Adrenal gland (tissue), 12 donors: ENCODE measurements around the gene LONRF2. TPM values are rescaled to one million over a fixed set of nuclear protein-coding genes. Genes with fewer than 3 reads are reported as not detected.

Experiments
- DNase-seq, 7 donors: peaks; one replicate each; pipeline ENCODE4 v3.0.0-alpha.2; 2019 to 2020
- H3K27ac ChIP-seq, 5 donors: fragments of 200-600 bp; sonication (generic) in 4 of 5; 1 replicate in 3 of 5; 2 replicates in 2 of 5; pipeline versions ENCODE4 v1.5.1 to v1.8.0; 2016 to 2020; ENCODE audit warnings: mild to moderate bottlenecking in 1 of 5
- H3K27me3 ChIP-seq: fragments of 200-600 bp; 2 replicates; pipeline ENCODE4 v1.8.0; 2021
- H3K36me3 ChIP-seq, 2 donors: fragments of 200-600 bp; replicated peaks in 1 of 2; 1 replicate in 1 of 2; 2 replicates in 1 of 2; pipeline versions ENCODE4 v1.5.1 to v1.8.0; 2018 to 2022
- H3K4me1 ChIP-seq, 2 donors: fragments of 200-600 bp; replicated peaks in 1 of 2; 1 replicate in 1 of 2; 2 replicates in 1 of 2; pipeline versions ENCODE4 v1.5.1 to v1.8.0; 2018 to 2021
- H3K4me3 ChIP-seq, 4 donors: fragments of 200-600 bp; sonication (generic) in 3 of 4; one replicate each; pipeline ENCODE4 v1.5.1; 2016 to 2018
- H3K9me3 ChIP-seq, 3 donors: fragments of 200-600 bp; sonication (generic) in 1 of 3; replicated peaks in 1 of 3; 1 replicate in 2 of 3; 2 replicates in 1 of 3; pipeline versions ENCODE4 v1.5.1 to v1.8.0; 2016 to 2021
- POLR2A ChIP-seq, 2 donors: fragments of 450-650 bp; IDR thresholded peaks; one replicate each; pipeline ENCODE4 v1.6.1; 2017; ENCODE audit warnings: antibody characterized with exemption in 2 of 2, mild to moderate bottlenecking in 2 of 2, moderate library complexity in 1 of 2
- WGBS, 4 donors: extraction: QIAGEN DNeasy Blood & Tissue Kit in 2 of 4; methylation state at CpG; one replicate each; pipeline versions ENCODE4 v1.1.5 to v1.1.7; 2013 to 2017; 5-methylcytosine and 5-hydroxymethylcytosine counted together
- intact Hi-C, 2 donors: fragments of 100-400 bp; cut with DNase I; formaldehyde crosslinking; loops; one replicate each; pipeline versions ENCODE4 v1.14.1 to v1.15.0; 2022 to 2023
- polyA plus RNA-seq, 3 donors: library from polyadenylated mRNA; stranded (reverse); fragments of 200-250 nt in 2 of 3; fragments of 350-450 nt in 1 of 3; fragmentation: Illumina TruSeq in 1 of 3; extraction: RNeasy Lipid Tissue Mini Kit (QIAGEN cat#74804) in 1 of 3; gene quantifications; one replicate each; pipeline ENCODE4 v1.2.3, GENCODE V29; 2013 to 2014
- total RNA-seq, 9 donors: library from RNA; depleted of rRNA in 4 of 9; stranded (reverse); fragments of >200 nt in 4 of 9; fragments of 120-200 nt in 1 of 9; fragmentation: NEBNext Ultra II Directional in 1 of 9; extraction: Animal tissue kit (Norgen Biotek cat#: 25700) in 1 of 9; gene quantifications; one replicate each; pipeline versions ENCODE4 v1.1.0 to v1.2.4, GENCODE V29; 2013 to 2023
- TF ChIP-seq, protein P1 (sequence below), 6 experiments: fragments of 450-650 bp in 4 of 6; fragments of 200-600 bp in 2 of 6; sonication (generic) in 1 of 6; IDR thresholded peaks; 1 replicate in 5 of 6; 2 replicates in 1 of 6; pipeline versions ENCODE4 v1.5.1 to v1.8.0; 2016 to 2021; ENCODE audit warnings: antibody characterized with exemption in 6 of 6, mild to moderate bottlenecking in 2 of 6, moderate library complexity in 1 of 6
- donor health status: healthy with polysubstance abuse.
- donor health status: Bipolar disorder and iron deficiency.
- donor health status: DM: yes; HTN: yes; CAD: no.
- donor health status: DM: no; HTN: no; CAD: no.
- donor health status: DM: no; HTN: no; CAD: no.
- donor health status: DM: yes; HTN: yes; CAD: no.

LONRF2 gene
- total and polyA plus RNA-seq, 12 donors: 8.1 to 110 (median 43.0) TPM

DNA sequence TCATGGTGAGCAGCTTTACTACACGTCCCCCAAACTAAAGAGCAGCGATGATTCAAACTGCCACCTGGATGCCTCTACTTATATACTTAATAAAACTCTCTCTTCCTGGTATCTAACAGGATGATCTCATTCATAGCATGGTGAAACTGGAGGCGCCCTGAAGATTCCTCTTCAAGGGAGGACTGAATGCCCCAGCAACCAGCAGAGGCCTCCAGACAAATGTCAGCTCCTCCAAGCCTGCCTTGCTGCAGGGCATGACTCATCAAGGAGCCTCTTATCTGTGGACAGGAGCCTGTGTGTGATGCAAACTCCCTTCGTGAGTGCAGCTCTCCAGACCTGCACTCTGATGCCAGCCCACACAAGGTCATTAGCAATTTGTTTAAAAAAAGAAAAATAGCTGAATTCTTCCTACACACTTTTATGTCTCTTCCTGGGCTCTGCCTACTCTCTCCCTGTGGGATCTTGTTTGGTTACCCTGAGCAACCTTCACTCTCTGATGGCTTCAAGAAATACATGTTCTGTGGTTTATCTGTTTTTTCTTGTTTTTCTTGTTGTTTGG is 30.2 kb downstream of the LONRF2 start:
- no peaks in the 10 kb centered on the region for H3K27me3 ChIP-seq
- H3K36me3 ChIP-seq: peaks cover 0 to 26% of the 10 kb centered on the region in 2 donors
- 23 to 33% (median 28%) methylated on average over 4 of the region's 4 CpGs for whole genome bisulfite sequencing, 4 donors
- no peaks in the 10 kb centered on the region for H3K9me3 ChIP-seq
- peak overlapping the region; percentile 86 to 99 (median 94) for H3K27ac ChIP-seq
- intact Hi-C loops: no loop called here
- TF ChIP-seq, protein P1, sequence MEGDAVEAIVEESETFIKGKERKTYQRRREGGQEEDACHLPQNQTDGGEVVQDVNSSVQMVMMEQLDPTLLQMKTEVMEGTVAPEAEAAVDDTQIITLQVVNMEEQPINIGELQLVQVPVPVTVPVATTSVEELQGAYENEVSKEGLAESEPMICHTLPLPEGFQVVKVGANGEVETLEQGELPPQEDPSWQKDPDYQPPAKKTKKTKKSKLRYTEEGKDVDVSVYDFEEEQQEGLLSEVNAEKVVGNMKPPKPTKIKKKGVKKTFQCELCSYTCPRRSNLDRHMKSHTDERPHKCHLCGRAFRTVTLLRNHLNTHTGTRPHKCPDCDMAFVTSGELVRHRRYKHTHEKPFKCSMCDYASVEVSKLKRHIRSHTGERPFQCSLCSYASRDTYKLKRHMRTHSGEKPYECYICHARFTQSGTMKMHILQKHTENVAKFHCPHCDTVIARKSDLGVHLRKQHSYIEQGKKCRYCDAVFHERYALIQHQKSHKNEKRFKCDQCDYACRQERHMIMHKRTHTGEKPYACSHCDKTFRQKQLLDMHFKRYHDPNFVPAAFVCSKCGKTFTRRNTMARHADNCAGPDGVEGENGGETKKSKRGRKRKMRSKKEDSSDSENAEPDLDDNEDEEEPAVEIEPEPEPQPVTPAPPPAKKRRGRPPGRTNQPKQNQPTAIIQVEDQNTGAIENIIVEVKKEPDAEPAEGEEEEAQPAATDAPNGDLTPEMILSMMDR (IDR thresholded peaks at IDR 0.05): peak in 1 of 6 experiments; percentile 8
- peak; percentile 20 to 71 for TF ChIP-seq POLR2A (IDR thresholded peaks at IDR 0.05)
- H3K4me3 ChIP-seq: no peak overlapping the region
- peak; percentile 83 to 96 (median 95) for DNase-seq
- H3K4me1 ChIP-seq: peaks cover 17 to 48% of the 10 kb centered on the region in 2 donors

DNA sequence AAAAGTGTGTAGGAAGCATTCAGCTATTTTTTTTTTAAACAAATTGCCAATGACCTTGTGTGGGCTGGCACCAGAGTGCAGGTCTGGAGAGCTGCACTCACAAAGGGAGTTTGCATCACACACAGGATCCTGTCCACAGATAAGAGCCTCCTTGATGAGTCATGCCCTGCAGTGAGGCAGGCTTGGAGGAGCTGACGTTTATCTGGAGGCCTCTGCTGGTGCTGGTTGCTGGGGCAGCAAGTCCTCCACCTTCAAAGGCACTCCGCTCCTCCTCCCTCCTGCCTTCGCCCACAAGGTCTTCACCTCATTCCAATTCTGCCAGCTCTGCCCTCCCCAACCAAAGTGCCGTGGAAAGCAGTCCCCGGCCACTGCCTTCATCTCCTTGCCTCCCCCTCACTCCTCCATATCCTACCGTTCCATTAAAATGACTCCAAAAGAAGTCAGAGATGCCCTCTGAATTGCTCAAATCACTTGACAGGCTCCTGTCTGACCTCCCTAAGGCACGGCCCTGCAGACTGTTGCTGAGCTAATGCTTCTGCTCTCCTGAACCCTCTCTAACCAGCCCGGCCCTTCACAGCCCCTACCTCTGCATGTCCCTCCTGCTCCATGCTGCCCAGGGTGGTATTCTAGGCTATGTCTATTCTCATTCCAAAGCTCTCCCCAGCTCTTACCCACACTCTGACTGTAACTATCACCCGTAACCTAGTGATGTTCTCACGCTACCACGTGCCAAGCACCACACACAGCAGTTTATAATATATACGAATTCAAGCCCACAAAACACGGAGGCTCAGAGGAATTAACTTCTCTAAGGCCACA is 30.9 kb downstream of the LONRF2 start:
- 36 to 48% (median 38%) methylated on average over 13 of the region's 13 CpGs for WGBS, 4 donors
- H3K9me3 ChIP-seq: no peaks in the 10 kb centered on the region
- DNase-seq: peak; percentile 91 to 98 (median 97)
- H3K4me3 ChIP-seq: no peak overlapping the region
- intact Hi-C loops: no loop called here
- peaks cover 0 to 30% of the 10 kb centered on the region in 2 donors for H3K36me3 ChIP-seq
- peak overlapping the region; percentile 86 to 99 (median 94) for H3K27ac ChIP-seq
- peaks cover 18 to 48% of the 10 kb centered on the region in 2 donors for H3K4me1 ChIP-seq
- TF ChIP-seq, protein P1 (IDR thresholded peaks at IDR 0.05): no peak
- peak in 1 of 2 donors; percentile 85 for TF ChIP-seq POLR2A (IDR thresholded peaks at IDR 0.05)
- no peaks in the 10 kb centered on the region for H3K27me3 ChIP-seq

DNA sequence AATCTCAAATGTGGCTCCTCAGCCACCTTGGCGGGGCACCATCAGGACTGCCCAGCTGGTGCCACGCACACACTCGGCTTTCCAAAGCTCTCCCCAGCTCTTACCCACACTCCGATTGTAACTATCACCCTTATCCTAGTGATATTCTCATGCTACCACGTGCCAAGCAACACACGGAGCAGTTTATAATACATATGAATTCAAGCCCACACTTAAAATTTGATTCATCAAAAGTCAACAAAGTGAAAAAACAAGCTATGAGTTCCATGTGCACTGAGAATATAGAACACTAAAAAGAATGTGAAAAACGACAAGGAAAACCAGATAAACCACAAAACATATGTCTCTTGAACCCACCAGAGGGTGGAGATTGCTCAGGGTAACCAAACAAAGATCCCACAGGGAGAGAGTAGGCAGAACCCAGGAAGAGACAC is 31.6 kb downstream of the LONRF2 start:
- H3K27ac ChIP-seq: peak overlapping the region; percentile 57 to 99 (median 94)
- no peak for TF ChIP-seq POLR2A (IDR thresholded peaks at IDR 0.05)
- TF ChIP-seq, protein P1 (IDR thresholded peaks at IDR 0.05): no peak
- DNase-seq: no peak
- intact Hi-C loops: no loop called here
- no peak overlapping the region for H3K4me3 ChIP-seq
- peaks cover 24 to 52% of the 10 kb centered on the region in 2 donors for H3K4me1 ChIP-seq
- no peaks in the 10 kb centered on the region for H3K27me3 ChIP-seq
- 47 to 56% (median 53%) methylated on average over 7 of the region's 7 CpGs for whole genome bisulfite sequencing, 4 donors
- H3K36me3 ChIP-seq: peaks cover 0 to 26% of the 10 kb centered on the region in 2 donors
- H3K9me3 ChIP-seq: no peaks in the 10 kb centered on the region

DNA sequence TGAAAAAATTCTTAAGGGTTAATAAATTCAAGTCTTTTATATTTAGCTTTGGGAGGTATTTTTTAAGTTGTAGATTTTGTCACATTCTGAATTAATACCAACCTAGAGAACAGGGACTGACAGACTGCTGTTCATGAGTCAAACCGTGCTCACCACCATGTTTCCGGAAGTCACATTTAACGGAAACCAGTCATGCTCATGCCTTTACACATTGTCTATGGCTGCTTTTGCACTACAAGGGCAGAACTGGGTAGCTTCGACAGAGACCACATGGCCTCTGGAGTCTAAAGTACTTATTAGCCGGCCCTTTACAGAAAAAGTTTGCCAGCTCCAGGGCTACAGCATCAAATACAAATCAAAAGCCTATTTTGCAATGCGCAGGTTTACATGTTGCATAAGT is 33.3 kb downstream of the LONRF2 start:
- H3K27ac ChIP-seq: peak overlapping the region in 2 of 5 donors; percentile 16 to 96

More for the DNA sequence above, 33.3 kb downstream of the LONRF2 start:
- TF ChIP-seq, protein P1 (IDR thresholded peaks at IDR 0.05): no peak
- no peak for TF ChIP-seq POLR2A (IDR thresholded peaks at IDR 0.05)
- 89 to 93% (median 91%) methylated on average over 6 of the region's 6 CpGs for WGBS, 4 donors
- Histone ChIP-seq H3K4me1 (peaks cover 39 to 61% of the 10 kb centered on the region in 2 donors), H3K4me3 (no peak overlapping the region), H3K9me3 (no peaks in the 10 kb centered on the region), H3K36me3 (peaks cover 0 to 26% of the 10 kb centered on the region in 2 donors), H3K27me3 (no peaks in the 10 kb centered on the region)
- intact Hi-C loops: no loop called here
- no peak for DNase-seq
